Lower leg skin (tissue), 3 donors: Measurements from ENCODE around the gene SFMBT2.
"Not testable (repeated sequence)": the region's sequence is repeated elsewhere in the genome, so short reads cannot be mapped to it uniquely, and the experiment has no call there.

ENCODE experiments used
- POLR2A ChIP-seq, 2 donors: fragments of 450-650 bp; IDR thresholded peaks; one replicate each; pipeline ENCODE4 v1.6.1; 2016 to 2017; ENCODE audit warnings: antibody characterized with exemption in 2 of 2, mild to moderate bottlenecking in 1 of 2, moderate library complexity in 1 of 2
- TF ChIP-seq, protein P1 (sequence below), 3 donors: fragments of 450-650 bp; IDR thresholded peaks; one replicate each; pipeline ENCODE4 v1.5.1; 2016; ENCODE audit warnings: antibody characterized with exemption in 3 of 3, mild to moderate bottlenecking in 3 of 3, moderate library complexity in 2 of 3

DNA sequence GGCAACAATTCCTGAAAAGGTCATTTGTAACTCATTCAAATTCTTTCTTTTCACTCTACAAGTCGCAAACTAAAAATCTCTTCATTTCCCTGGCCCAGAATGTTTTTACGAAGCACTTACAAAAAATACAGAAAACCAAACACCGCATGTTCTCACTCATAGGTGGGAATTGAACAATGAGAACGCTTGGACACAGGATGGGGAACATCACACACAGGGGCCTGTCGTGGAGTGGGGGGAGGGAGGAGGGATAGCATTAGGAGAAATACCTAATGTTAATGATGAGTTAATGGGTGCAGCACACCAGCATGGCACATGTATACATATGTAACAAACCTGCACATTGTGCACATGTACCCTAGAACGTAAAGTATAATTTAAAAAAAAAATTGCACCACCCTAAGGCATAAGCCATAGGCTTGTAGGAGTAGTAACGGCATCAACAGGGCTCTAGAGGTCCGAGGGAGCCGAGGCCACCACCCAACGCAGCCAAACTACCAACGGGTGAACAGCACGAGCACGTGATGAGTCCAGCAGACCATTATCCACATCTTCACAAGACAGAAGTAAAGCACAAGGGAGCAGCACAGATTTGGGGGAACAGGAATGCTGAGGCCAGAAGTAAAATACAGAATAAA is 98.9 kb downstream of the SFMBT2 start:
- TF ChIP-seq, protein P1, sequence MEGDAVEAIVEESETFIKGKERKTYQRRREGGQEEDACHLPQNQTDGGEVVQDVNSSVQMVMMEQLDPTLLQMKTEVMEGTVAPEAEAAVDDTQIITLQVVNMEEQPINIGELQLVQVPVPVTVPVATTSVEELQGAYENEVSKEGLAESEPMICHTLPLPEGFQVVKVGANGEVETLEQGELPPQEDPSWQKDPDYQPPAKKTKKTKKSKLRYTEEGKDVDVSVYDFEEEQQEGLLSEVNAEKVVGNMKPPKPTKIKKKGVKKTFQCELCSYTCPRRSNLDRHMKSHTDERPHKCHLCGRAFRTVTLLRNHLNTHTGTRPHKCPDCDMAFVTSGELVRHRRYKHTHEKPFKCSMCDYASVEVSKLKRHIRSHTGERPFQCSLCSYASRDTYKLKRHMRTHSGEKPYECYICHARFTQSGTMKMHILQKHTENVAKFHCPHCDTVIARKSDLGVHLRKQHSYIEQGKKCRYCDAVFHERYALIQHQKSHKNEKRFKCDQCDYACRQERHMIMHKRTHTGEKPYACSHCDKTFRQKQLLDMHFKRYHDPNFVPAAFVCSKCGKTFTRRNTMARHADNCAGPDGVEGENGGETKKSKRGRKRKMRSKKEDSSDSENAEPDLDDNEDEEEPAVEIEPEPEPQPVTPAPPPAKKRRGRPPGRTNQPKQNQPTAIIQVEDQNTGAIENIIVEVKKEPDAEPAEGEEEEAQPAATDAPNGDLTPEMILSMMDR (IDR thresholded peaks at IDR 0.05), result not testable (repeated sequence)
- not testable (repeated sequence) for TF ChIP-seq POLR2A (IDR thresholded peaks at IDR 0.05)
